Measurements from ENCODE around the gene BMPR1B.

Gene BMPR1B

DNA sequence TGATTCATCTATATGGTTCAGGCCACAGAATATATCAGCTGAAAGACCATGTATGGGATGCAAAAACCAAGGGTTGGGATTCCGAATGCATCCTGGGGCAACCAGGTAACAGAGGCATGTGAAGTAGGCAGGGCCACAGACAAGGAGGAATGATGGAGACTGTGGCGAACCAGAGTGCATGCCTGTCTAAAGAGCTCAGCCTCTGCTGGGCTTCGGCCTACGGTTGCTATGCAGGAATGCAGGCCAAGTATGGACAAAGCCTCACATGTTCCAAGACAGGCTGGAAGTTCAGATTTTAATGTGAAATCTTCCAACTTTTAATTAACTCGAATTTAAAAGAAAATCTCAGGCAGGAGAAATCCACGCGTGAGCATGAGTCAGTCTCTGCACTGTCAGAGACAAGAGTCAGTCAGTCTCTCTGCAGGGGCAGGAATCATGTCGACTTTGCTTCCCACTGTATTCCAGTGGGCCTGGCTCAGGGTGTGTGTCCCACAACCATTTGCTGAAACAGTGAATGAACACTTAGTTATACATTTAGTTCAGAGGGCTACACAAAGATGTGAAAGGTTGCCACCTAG lies 446.6 kb downstream of the BMPR1B start:
- DNase-seq, result no peak

DNA sequence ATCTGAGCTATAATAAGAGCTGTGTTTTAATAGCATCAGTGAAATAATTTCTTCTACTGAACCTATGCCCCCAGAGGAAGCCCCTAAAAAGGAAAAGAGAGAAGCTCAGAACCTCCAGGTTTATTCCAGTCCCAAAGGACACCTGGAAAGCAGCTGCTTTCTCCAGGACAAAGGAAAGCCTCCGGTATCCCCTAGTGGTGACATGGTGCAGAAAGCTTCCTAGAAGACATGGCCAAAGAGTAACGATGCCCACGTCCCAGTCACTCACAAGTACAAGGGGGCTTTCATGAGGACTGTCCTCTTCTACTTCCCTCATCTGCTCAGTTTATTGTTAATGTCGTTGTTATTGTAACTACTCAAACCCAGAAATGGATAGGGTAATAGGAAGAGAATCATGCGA lies 447.1 kb downstream of the BMPR1B start:
- DNase-seq, result no peak
